GM18508 (cell line): Measurements from ENCODE around the gene MAOA.
"Not testable (repeated sequence)": the region's sequence is repeated elsewhere in the genome, so short reads cannot be mapped to it uniquely, and the experiment has no call there.

Source experiments
- ATAC-seq: cut with Tn5 transposase; IDR thresholded peaks from one replicate; pipeline ENCODE4 v1.9.1; 2021; ENCODE audit warnings: moderate number of reproducible peaks; ENCODE audit not compliant: insufficient read depth, unreplicated experiment

Gene MAOA

GRCh38 chrX:43661521-43662240 lies 5.6 kb downstream of the MAOA start:
- ATAC-seq: no peak

- no peak for ATAC-seq
These were observed 7.1 kb downstream of the MAOA start for GRCh38 chrX:43663173-43663572.

GRCh38 chrX:43664258-43664657 lies 8.2 kb downstream of the MAOA start:
- ATAC-seq: no peak

- ATAC-seq: no peak
These were observed 8.6 kb downstream of the MAOA start for GRCh38 chrX:43664708-43665107.

- no peak for ATAC-seq
These were observed 10.3 kb downstream of the MAOA start for GRCh38 chrX:43666311-43666912.

- not testable (repeated sequence) for ATAC-seq
These were observed 20.0 kb downstream of the MAOA start for GRCh38 chrX:43675965-43676628.

GRCh38 chrX:43676971-43677572 lies 21.0 kb downstream of the MAOA start:
- ATAC-seq: no peak

GRCh38 chrX:43677993-43678392 lies 21.9 kb downstream of the MAOA start:
- ATAC-seq: no peak

- ATAC-seq: no peak
These were observed 23.0 kb downstream of the MAOA start for GRCh38 chrX:43679058-43679457.

- no peak for ATAC-seq
These were observed 23.7 kb downstream of the MAOA start for GRCh38 chrX:43679778-43680177.

GRCh38 chrX:43682726-43683125 lies 26.6 kb downstream of the MAOA start:
- ATAC-seq: no peak

GRCh38 chrX:43685221-43685620 lies 29.1 kb downstream of the MAOA start:
- ATAC-seq: no peak

GRCh38 chrX:43688586-43688985 lies 32.5 kb downstream of the MAOA start:
- ATAC-seq: no peak

- no peak for ATAC-seq
These were observed 37.7 kb downstream of the MAOA start for GRCh38 chrX:43693602-43694406.

- no peak for ATAC-seq
These were observed 43.4 kb downstream of the MAOA start for GRCh38 chrX:43699475-43699874.

- no peak for ATAC-seq
These were observed 46.0 kb downstream of the MAOA start for GRCh38 chrX:43702079-43702524.

GRCh38 chrX:43702660-43703059 lies 46.6 kb downstream of the MAOA start:
- no peak for ATAC-seq

- ATAC-seq: no peak
These were observed 47.2 kb downstream of the MAOA start for GRCh38 chrX:43703211-43703791.

- ATAC-seq: no peak
These were observed 50.8 kb downstream of the MAOA start for GRCh38 chrX:43706786-43707370.
